ENCODE measurements around the gene GSTA3.
"Not testable (repeated sequence)": the region's sequence is repeated elsewhere in the genome, so short reads cannot be mapped to it uniquely, and the experiment has no call there.

Gene GSTA3

DNA sequence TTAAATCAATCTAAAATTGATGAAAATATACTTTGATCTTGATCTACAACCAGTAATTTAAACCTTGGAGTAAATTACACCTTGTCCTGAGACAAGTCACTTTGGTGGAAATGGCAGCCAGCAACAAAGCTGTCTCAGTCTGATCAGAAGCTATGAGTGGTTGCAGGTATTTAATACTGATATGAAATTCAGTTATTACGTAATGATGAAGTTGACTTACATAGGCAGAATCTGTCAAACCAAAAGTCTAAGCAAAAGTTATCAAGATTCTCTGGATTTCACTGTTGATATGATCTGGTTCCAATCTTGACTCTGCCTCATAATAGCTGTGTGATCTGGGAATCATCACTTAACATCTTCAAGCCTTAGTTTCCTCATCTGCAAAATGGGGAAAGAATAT is 41.3 kb downstream of the GSTA3 start:
- DNase-seq (ENCODE audit: low read depth in 2 of 2) = no peak

DNA sequence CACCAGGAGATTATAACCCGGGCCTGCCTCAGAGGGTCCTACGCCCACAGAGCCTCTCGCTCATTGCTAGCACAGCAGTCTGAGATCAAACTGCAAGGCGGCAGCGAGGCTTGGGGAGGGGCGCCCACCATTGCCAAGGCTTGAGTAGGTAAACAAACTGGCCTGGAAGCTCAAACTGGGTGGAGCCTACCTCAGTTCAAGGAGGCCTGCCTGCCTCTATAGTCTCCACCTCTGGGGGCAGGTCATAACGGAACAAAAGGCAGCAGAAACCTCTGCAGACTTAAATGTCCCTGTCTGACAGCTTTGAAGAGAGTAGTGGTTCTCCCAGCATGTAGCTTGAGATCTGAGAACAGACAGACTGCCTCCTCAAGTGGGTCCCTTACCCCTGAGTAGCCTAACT is 48.3 kb downstream of the GSTA3 start:
- DNase-seq (ENCODE audit: low read depth in 2 of 2) = not testable (repeated sequence)

DNA sequence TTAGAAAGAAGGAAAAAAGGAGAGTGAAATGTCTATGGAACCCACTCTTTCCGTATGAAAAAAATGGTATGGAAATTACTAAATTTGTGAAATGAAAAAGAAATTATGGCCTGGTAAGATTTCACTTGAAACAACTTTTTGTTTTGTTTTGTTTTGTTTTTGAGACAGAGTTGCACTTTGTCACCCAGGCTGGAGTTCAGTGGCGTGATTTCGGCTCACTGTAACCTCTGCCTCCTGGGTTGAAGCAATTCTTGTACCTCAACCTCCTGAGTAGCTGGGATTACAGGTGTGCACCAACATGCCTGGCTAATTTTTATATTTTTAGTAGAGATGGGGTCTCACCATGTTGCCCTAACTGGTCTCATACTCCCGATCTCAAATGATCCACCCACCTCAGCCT is 51.1 kb downstream of the GSTA3 start:
- DNase-seq (ENCODE audit: low read depth in 2 of 2) = no peak

DNA sequence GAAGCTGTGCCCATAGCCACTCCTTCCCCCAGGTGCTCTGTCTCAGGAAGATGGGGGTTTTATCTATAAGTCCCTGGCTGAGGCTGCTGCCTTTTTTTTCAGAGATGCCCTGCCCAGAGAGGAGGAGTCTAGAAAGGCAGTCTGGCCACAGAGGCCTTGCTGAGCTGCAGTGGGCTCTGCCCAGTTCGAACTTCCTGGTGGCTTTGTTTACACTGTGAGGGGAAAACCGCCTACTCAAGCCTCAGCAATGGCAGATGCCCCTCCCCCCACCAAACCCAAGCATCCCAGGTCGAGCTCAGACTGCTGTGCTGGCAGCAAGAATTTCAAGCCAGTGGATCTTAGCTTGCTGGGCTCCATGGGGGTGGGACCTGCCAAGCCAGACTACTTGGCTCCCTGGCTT is 53.4 kb downstream of the GSTA3 start:
- not testable (repeated sequence) for DNase-seq (ENCODE audit: low read depth in 2 of 2)

DNA sequence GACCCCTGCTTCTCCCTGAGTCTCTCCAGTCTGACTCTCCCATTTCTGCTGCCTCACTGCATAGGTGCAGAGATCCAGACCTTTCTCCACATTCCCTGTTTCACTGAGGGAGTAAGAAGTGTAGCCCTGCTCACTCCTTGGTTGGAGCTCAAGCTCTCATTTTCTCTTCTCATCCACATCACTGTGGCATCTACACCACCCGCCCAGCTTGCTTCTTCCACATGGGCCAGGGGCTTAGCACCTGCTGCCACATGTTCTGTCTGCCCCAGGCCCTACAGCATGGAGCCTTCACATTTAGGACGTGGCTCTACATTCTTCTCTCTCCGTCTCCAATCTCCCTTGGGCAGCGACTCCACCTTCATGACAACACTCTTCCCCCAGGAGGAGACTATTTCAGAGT is 60.4 kb downstream of the GSTA3 start:
- DNase-seq (ENCODE audit: low read depth in 2 of 2) = no peak
